Stimulated activated naive CD4-positive, alpha-beta T cell (primary cell): ENCODE measurements around the gene SERPING1.

Experiments
- DNase-seq, 6 experiments: peaks; one replicate each; lab custom pipeline; 2025; lab: John Stamatoyannopoulos, UW

SERPING1 gene

DNA sequence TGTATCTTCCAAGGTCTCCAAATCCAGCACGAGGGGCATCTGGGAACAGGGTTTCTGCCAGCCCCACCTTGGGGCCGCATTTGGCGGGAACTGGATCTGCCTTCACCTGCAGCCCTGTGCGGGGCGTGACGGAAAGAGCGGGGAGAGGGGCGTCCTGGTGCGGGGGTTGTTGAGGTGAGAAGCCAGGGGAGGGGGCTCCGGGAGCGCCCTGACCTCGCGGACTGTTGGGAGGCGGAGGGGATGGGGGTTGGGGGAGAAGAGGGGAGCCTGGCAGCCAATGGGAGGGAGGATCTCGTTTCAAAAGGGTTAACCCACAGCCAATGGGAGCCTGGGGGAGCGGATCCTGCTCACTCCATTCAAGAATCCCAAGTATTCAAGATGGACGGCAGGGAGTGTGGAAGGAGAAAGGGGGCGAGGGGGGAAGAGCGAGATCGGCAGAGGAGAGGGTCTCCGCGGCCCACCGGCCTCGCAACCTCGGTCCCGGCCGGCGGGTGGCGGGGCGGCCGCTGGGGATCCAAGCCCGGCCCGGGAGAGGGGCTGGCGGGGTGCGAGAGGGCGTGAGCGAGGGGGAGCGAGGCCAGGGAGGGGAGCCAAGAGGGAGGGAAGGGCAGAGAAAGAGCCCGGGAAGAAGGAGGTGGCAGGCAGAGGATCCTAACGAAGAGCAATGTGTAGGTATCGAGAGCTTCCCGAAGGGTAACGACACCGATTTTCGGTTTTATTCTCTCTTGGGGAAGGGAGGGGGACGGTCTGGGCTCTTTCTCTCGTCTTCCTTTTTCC lies 40.7 kb downstream of the SERPING1 start:
- DNase-seq: peak in 2 of 6 experiments; percentile 9 to 11

DNA sequence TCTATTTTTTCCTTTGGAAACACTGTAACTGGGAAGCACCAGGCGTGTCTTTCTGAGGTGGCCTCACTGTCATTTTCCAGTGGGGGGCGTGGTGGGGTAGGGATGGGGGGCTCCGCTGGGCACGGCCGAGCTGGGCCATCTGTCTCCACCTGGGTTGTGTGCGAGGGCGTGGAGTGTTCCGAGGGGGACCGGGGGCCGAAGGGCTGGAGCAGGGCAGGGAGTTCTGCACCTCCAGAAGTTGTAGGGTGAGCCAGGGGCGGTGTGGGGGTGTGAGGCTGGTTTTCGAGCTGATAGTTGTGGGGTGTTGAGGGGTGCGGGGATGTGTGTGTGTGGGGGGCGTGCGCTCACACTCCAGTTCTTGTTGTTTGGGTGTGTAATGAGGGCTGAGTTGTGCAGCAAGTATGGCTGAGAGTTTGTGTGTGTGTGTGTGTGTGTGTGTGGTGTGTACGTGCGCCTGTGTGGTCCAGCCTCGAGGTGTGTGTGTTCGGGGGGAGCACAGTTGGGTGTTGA lies 41.4 kb downstream of the SERPING1 start:
- no peak for DNase-seq

DNA sequence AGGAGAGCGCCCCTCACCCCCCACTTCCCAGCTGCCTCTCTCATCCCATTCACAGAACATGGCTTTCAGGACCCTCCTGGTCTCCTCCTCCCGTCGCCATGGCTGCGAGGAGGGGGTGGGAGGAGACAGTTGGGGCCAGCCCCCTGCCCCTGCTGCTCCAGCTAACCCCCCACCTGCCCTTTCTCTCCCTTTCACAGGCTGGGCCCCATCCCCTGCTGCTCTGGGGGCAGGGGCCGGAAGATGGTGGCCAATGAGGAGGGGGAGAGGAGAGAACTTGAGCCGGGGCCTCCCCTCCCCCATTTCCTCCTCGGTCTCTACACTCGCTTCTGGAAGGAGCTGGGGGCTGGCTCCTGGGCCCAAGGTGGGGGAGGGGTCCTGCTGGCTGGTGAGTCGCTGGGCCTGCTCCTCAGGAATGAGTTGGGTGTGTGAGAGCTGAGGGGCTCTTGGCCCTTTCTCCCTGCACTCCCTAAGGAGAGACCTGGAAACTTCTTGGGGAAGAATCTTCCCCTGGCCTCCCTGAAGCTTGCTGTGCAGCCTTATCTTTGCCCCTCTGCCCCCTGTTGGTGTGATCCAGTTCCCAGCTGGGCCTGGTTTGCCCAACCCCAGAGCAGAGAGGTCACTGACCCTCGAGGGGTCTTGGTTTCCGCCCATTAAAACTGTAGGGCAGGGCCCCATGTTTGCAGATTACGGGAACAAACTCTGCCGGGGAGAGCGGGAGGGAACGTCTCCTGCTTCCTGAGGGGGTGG lies 42.0 kb downstream of the SERPING1 start:
- DNase-seq: peak in 3 of 6 experiments; percentile 17 to 53 (median 18)

GRCh38 chr11:57640068-57640800 lies 42.7 kb downstream of the SERPING1 start:
- no peak for DNase-seq

- peak in 2 of 6 experiments; percentile 42 to 44 for DNase-seq
Observed at GRCh38 chr11:57641011-57641807, 43.7 kb downstream of the SERPING1 start.

DNA sequence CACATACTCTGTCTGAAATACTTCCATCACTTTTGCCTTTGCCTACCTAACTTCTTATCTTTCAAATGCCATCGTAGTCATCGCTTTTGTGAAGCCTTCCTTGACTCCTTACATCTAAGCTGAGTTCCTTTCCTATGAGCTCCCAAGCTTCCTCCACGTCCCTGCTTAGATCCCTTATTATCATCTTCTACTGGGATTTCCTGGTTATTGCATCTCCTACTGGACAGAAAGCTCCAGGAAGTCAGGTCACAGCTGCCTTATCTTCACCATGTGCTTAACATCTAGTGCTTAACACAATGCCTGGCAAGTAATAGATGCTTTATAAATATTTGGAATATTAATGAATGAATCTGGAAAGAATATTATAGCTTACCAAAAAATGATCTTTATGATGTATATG lies 46.3 kb downstream of the SERPING1 start:
- DNase-seq: no peak

DNA sequence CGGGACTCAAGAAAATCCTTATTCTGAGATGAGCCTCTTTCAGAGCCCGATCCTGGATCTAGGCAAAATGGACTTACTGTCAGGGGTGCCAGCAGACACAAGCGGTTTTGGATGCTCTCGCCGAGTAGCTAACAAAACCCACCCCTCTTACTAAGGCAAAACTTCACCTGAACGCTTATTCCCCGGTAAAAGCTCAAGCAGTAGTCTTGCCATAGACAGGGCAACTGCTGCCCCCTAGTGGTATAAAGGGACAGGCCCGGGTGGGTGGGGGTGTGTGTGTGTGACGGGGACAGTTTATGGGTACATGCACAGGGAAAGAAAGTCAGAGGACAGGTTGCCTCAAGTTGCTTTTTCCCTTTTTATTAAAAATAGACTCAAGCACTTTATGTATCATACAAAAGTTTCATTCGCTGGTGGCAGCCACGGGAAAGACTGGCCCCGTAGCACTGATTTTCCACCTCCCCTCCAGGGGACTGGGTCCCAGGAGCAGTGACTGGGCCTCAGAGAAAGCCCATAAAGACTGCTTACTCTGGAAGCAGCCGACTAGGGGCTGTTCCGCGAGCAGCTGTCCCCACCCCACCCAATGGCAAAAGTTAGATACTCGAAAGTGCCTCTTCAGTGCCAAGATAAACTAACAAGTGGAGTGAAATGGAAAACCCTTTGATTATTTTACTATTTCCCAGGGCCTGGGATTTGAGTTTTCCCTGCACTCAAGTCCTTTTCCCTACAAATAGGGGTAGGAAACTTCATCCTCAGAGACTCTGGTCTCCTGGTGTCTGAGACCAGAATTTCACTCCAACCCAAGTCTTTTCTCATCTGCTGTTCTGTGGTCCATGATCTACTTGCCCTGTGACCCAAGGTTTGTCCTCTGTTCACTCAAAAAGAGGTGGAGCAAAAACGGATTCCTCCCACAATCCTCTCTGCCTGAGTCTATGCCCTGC lies 47.5 kb downstream of the SERPING1 start:
- peak; percentile 72 to 91 (median 80) for DNase-seq

GRCh38 chr11:57645689-57646085 lies 48.2 kb downstream of the SERPING1 start:
- DNase-seq: no peak

DNA sequence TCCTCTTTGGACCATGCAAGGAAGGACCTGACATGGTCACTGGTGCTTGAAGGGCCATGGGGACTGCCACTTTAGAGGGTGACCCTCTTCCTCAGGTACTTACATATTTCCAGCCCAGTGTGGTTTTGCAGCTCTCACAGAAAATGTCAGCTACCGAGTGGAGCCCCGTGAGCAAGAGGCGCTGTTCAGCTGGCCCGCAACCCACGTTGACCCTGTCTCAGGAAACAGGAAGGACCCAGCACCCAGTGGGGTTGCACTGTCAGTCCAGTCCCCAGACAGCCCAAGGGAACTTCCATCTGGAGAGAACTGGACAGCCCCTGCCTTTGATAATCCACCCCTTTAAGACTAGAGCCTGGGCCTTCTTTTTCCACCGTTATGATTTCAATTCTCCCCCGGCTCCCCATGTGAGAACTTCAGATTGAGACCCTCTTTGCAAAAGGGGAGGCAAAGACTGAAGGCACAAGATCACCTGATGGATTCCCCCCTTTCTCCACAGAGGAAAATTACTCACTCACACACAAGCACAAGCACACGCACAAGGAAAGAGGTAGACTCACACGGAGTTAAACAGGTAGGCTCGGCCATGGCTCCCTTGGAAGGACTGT lies 48.8 kb downstream of the SERPING1 start:
- peak in 1 of 6 experiments; percentile 21 for DNase-seq

DNA sequence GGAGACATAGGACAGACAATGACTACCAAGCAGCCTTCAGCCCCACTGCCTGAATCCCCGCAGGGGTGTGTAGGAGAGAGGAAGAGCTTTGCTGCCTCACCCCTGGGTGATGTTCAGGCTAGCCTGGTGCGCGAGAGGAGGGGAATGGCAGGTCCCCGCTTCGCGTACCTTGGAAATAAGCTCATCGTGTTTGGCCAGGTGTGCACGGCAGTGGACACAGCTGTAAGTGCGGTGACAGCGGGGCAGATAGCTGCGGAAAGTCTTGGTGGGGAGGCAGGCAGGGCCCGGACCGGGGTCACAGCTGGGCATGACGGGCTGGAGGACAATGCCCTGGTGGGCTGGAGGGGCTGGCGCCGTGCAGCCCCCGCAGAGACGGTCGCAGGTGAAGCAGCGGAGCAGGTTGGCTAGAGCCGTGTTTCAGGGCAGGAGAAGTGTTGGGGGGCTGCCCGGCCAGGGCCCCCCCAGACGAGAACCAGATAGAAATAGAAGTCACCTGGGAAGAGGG lies 49.4 kb downstream of the SERPING1 start:
- peak in 1 of 6 experiments; percentile 31 for DNase-seq

DNA sequence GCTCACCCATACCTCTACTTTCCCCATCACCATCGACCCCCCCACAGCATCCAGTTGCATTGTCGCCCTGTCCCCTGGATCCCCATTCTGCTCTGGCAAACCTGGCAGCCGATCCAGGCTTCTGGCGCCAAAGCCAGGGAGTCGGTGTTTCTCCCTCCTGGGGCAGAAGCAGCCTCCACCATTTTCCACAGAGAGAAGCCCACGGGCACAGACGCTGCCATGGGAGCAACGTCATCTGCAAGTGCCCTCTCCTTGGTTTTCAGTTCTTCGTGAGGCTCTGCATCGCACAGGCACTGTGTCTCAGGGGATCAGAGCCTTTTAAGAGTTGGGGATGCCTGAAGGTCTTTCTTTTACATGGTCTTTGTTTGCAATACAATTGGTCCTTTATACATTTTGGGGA lies 49.9 kb downstream of the SERPING1 start:
- DNase-seq: peak in 1 of 6 experiments; percentile 13

- peak in 1 of 6 experiments; percentile 31 for DNase-seq
Observed at GRCh38 chr11:57647960-57648800, 50.7 kb downstream of the SERPING1 start.

DNA sequence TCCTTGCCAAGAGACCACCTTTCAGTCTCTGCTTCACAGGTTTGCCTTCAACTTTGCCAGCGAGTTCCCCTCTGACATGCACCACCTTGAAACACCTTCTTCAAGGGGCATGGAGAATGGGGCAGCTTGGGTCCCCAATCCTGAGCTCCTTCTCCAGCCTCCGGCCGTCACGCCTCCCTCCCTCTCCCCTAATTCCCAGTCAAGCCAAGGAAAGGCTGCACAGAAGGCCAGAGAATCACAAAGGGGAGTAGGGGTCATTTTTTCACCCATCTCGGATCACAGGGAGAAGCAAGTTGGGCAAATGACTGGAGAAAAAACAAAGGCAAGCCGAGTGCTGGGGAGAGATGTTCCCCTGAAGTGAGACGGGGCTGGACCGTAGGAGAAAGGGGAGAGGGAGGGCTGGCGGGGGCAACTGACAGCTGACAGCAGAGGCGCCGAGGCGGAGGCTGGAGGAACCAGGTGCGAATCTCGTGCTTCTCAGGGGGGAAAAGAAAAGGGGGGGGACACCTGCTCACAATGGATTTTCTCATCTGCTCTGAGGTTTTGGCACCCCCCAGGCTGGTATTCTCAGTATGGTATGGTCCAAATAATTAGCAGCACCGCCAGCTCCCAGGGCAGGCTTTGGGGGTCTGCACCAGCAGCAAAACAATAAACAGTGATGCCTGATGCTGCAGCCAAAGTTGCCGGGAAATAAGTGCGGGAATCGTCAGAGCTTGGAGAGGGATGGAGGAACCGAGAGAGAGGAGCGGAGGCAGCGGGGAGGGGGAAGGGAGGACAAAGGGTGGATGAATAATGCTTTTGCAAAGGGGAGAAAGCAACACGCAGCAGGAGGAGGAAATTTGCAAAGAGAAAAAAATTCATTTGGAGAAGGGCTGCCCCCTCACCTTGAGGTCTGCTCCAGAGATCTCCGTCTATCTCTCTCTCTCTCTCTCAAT lies 51.6 kb downstream of the SERPING1 start:
- peak in 3 of 6 experiments; percentile 38 to 50 (median 39) for DNase-seq

GRCh38 chr11:57649826-57650738 lies 52.6 kb downstream of the SERPING1 start, which contains the start of gene YPEL4:
Gene YPEL4 (minus strand): TSS chr11:57649912. CDS start chr11:57647107, 2,805 bp downstream.
- DNase-seq: peak; percentile 72 to 85 (median 78)

GRCh38 chr11:57650739-57651090 lies 53.2 kb downstream of the SERPING1 start:
- no peak for DNase-seq

GRCh38 chr11:57651408-57651807 lies 53.9 kb downstream of the SERPING1 start:
- no peak for DNase-seq
